ENCODE measurements around the gene CACNA1H.

GRCh38 chr16:1244881-1245280 lies 92.0 kb downstream of the CACNA1H start:
- TF ChIP-seq SIN3A (IDR thresholded peaks at IDR 0.05; ENCODE audit: low read depth) (no peak), CTCF (IDR thresholded peaks at IDR 0.05 in 2 of 3, conservative IDR thresholded peaks at IDR 0.05 in 1 of 3; ENCODE audit: borderline replicate concordance in 1 of 3, insufficient read depth in 1 of 3, low read depth in 2 of 3, low read length in 2 of 3) (no peak), SP1 (IDR thresholded peaks at IDR 0.05; ENCODE audit: low read depth) (no peak), FOSL1 (IDR thresholded peaks at IDR 0.05; ENCODE audit: low read depth) (no peak), YY1 (IDR thresholded peaks at IDR 0.05; ENCODE audit: extremely low read depth, insufficient replicate concordance, low read depth, low read length) (no peak), RAD21 (IDR thresholded peaks at IDR 0.05; ENCODE audit: low read depth) (no peak), CEBPB (IDR thresholded peaks at IDR 0.05; ENCODE audit: low read depth) (no peak), POLR2AphosphoS5 (IDR thresholded peaks at IDR 0.05; ENCODE audit: low read depth, low read length) (no peak), REST (IDR thresholded peaks at IDR 0.05; ENCODE audit: low read depth) (no peak), POLR2A (IDR thresholded peaks at IDR 0.05; ENCODE audit: borderline replicate concordance, extremely low read depth, insufficient read depth, insufficient read length) (no peak)
